Measurements from ENCODE around the gene LRRC34.

Gene LRRC34

DNA sequence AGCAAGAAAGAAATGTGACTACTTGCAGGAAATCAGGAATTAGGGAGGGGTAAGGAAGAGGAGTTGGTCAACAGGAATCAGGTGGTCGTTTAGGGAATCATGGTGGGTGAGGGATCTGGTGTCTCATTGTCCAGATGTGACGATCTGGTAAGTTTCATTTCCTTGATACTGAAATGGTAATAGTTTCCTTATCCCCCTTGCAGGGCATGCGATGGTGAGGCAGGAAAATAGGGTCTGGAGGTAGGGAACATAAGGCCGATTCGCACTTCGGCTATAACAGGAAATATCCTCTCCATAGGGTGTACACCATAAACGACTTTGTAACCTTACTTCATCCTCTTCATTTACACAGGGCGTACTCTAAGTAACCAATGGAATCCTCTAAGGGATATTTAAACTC is 574 bp upstream of the LRRC34 start:
- no peak for DNase-seq

DNA sequence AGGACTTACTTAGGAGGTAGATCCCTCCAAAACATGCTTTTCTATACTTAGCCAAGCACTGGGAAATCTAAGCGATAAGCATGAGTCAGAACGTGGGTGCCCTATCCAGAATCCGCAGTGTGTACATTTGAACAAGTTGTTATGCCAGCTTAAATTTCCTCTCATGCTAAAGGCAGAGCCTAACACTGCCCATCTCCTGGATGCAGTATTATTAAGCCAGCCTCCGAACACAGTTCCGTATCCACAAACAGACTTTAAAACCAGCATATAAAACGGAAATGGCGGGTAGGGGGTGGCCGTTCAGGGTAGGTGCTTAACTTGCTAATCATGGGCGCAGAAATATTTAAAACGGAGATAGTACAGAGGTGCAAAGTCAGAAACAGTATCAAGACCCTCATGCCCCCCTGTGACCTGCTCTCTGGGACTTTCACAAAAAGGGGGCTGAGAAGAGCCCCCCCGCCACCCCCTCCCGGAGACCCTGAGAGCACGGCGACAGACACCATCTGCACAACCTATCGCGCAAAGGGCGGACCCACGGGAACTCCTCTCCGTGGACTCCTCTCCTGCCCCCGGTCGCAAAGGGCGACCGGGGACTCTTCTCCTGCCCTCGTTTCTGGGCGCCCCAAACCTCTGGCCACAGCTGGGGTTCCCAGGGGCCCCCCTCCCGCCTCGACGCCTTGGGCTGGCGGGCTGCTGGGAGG is 923 bp downstream of the LRRC34 start:
- DNase-seq, result peak; percentile 60

DNA sequence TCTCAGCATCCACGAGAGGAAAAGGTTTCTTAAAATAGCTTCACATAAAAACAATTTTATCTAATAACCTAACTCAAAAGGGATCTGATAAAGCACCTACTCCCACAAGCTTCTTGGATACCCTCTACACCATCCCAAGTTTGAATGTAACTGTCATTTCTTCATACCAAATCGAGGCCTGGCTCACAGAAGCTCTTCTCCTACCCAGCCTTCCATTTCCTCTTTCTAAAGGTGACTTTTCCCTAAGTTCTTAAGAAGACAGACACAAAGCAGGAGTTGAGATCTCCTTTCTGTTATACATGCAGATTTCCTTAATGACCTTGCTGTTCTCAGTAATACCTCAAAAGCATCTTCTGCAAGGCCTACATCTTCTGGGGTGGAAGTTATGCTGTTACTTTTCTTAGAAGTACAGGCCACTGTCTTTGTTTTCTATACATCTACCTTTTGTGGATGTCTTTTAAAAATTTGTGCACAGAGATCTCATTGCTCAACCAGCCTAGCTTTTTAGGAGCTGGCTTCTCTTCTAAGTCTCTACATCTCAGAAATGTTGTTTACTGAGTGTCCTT is 3.4 kb downstream of the LRRC34 start:
- no peak for DNase-seq

DNA sequence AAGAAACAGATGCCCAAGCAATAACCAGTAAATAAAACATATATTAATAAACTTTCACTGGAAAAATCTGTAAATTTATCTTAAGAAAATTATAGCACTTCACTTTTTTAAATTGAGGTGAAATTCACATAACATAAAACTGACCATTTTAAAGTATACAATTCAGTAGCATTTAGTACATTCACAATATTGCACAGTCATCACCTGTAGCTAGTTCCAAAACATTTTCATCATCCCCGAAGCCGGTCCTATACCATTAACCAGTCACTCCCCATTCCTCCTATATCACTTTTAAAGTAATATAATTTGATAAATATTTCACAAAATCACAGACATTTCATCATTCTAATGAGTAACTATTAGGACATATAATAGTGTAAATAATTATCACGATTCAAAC is 8.0 kb downstream of the LRRC34 start:
- no peak for DNase-seq

DNA sequence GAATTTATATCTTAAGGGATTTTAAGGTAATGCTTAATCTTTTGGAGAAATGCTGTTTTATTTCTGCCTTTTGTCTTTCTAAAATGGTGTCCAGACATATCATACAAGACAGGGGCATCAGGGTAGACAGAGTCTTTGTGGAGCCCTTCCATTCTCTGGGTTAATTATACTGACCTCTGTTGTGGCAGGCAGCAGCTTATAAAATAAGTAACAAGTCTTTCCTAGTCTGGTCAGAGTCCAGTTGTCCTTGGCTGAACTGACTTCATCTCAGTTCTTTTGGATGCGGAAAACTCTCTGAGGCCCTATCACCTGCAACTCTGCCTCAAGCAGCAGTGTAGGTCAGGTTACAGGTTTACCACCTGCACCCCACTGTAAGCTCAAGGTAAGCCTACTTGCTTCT is 20.3 kb downstream of the LRRC34 start:
- DNase-seq, result no peak

DNA sequence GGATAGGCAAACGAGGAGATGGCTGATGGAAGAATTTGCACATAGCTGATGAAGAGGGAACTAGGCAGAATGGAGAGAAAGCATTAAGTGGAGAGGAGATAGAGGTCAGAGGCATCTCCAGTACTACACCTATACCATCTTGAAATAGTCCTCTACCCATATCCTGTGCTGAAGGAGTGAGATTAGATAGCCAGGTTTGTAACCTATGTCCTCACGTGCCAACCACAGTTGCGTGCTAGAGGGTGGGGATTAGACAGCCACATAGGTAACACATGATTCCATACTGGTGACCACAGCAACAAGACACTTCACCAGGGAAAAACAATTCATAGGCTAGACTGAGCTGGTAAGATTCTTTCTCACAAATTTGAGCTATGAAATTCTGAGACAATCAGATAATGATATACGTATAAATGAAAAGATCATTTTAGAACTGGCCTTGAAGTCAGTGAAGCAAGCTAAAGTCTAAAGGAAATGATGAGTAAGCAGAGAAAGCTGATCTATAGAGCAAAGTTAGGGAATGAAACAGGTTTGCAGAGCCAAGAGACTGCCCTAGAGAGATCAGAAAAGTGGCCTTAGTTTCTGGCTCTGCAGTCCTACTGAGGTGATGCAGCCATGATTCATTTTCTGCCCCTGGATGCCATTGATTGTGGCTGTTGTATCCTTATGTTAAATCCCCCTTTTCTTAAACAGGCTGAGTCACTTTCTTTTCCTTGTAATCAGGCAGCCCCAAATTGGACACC is 21.8 kb downstream of the LRRC34 start:
- no peak for DNase-seq

DNA sequence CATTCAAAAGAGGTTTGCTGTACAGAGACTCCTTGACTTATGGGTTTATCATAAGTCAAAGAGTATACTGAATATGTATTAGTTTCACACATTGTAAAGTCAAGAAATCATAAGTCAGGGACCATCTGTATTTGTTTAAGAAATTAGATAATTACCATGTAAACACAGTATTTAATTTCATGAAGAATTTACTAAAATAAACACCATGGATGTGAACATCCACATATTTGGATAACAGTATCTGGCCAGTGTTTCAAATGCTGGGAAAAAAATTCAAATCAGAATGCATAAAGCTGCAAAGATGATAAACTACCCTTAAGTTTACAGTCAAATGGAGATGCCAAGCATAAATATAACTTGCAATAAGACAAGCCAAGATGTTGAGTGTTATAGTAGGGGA is 22.5 kb downstream of the LRRC34 start:
- DNase-seq, result no peak

DNA sequence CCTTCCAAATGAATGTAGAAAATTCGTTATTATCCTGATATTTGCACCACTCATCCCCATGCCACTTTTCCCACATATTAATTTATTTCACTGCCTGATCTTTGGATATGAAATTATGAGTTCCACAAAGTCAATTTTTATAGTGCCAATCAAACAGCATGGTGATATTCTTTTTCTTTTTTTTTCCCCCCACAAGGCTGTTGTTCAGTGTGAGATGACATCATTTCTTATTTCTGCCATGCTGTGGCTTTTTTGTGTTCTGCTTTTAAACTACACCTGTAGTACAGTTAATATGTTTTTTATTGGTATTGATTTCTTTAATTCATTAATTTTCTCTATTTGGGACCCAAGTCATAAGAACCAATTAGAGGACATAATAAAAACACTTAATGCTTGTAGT is 24.9 kb downstream of the LRRC34 start:
- no peak for DNase-seq

DNA sequence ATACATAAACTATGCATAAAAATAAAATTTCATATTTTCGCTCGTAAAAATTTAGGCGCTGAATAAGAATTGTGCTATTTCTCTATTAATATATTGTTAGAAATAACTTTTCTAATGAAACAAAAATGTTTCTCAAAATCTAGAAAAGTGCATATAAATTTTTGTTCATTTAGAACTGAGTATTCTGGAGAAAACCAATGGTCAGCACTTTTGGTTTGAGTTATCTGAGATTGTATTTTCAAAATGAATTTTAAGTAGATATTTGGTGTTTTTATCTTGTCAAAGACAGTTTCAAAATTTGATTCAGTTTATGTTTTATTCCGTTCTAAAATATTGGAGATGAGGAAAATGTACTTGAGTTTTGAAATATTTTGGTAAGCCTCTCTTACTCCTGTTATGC is 25.6 kb downstream of the LRRC34 start:
- DNase-seq, result no peak

DNA sequence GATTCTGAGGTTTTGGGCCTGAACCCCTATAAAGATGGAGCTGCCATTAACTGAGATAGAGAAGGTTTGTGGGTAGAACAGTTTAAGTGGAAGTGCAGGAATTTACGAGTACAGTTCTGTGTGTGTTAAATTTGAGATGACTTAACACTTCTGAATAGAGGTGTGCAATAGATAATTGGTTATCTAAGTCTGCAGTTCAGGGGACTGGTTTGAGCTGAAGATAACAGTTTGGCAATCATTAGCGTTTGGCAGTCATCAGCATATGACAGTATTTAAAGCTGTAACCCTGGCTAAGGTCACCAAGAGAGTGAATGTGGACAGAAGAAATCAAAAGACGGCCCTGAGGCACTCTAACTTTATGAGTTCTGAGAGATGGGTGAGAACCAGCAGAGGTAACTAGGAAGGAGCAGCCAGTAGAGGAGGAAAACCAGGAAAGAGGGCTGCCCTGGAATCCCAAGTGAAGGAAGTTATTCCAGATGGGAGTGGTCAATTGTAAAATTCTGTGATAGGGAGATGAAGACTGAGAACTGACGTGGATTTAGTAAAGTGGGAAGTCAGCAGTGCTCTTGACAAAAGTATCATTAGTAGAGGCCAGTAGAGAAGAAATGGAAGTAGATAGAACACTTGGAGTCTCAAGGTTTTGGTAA is 31.4 kb downstream of the LRRC34 start:
- no peak for DNase-seq

DNA sequence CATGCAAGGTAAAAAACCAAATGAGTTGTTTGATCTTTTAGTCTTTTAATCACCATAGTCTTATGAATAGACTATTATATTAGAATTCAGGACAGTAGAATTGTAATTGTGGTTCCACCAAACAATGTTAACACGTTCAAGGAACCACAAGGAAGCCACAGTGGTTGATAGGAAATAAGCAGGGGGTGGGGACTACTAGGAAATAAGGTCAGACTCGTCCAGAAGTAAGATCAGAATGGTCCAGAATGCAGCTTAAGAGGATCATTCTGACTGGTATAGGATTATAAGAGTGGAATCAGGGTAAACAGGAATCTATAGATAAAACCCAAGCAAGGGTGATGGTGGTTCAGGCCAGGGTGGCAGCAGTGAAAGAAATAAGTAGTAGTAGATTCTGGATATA is 32.0 kb downstream of the LRRC34 start:
- no peak for DNase-seq

DNA sequence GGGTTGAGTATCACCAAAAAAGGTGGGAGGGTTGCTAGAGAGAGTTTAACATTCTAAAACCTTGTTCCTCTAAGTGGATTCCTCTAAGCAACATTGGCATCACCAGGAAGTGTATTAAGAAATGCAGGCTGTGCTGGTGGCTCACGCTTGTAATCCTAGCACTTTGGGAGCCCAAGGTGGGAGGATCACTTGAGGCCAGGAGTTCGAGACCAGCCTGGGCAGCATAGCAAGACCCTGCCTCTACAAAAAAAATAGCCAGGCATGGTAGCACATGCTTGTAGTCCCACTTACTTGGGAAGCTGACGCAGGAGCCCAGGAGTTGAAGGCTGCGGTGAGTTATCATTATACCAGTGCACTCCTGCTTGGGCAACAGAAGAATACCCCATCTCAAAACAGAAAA is 34.9 kb downstream of the LRRC34 start:
- DNase-seq, result no peak

DNA sequence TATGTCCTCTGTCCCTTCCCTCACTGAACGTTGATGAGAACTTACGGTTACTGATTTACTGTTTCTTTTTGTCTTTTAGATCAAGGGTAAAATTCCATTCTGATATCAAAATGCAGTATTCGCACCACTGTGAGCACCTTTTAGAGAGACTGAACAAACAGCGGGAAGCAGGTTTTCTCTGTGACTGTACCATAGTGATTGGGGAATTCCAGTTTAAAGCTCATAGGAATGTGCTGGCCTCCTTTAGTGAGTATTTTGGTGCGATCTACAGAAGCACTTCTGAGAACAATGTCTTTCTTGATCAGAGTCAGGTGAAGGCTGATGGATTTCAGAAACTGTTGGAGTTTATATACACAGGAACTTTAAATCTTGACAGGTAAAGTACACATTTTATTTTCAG is 38.5 kb downstream of the LRRC34 start:
- no peak for DNase-seq

DNA sequence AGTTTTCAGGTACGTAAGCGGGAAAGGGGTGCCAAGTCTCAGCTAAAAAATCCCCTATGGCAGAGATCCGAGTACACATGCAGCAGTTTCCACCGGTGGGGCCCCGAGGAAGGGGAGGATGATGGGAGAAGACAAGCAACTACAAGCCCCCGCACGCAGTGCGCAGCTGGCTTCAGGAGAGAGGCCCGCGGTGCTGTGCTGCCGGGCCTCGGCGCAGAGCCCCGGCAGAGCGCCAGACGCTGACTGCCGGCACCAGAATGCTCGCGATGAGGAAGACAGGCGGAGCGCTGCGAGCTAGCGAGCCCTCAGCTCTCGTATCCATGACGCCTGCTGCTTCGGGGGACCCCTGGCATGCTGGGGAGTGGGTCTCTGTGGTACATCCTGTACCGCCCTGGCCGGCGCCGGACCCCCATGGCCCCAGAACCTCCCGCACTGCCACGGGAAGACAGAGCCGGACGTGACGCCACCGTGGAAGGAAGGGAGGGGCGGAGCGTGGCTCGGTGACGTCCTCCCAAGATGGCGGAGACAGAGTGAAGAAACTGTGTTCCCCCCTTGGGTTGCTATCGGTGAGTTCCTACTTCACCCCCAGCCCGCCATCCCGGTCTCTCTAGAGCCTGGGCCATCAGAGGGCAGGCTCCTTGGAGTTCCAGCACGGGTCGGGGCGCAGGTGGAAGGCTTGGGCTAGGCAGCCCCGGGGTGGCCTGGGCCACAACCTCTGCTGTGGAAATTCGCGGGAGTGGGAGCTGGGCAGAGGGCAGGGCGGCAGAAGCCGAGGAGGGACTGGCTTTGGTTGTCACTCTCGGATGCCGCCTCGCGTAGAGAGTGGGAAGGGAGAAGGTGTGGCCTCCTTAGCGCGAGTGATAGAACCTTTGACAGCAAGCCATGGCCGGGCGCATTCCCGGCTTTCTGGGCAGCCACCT is 39.5 kb downstream of the LRRC34 start, which contains the start of gene MYNN:
Gene MYNN, plus strand, starts transcription at position 500 of the 920 bp plus-strand sequence. CDS start 900 bp downstream, outside the sequence.
- DNase-seq, result peak; percentile 98

DNA sequence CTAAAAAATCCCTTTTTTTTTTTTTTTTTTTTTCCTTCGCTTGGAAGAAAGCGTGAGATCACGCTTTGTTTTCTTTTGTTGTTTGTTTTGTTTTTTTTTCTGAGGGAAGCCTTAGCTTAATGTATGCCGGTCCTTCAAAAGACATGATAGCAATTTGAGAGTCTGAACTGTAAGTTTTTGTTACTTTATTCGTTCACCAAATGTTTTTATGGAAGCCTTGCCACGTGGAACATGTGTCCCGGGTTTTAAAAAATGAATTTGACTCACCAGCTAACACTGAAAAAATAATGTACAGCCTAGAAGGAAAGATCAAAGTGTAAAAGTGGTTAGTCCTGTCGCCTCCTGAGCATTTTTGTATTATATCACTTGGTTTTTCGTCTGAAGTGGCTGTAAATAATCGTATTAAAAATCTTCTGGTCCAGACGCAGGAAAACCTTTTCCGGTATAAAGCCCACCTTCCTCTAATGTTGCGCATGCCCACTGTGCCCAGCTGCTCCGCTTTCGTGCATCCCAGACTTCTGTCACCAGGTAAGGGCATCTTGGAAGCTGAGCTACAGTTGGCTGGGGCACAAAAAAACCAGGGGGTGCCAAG is 40.3 kb downstream of the LRRC34 start:
- peak; percentile 97 for DNase-seq

DNA sequence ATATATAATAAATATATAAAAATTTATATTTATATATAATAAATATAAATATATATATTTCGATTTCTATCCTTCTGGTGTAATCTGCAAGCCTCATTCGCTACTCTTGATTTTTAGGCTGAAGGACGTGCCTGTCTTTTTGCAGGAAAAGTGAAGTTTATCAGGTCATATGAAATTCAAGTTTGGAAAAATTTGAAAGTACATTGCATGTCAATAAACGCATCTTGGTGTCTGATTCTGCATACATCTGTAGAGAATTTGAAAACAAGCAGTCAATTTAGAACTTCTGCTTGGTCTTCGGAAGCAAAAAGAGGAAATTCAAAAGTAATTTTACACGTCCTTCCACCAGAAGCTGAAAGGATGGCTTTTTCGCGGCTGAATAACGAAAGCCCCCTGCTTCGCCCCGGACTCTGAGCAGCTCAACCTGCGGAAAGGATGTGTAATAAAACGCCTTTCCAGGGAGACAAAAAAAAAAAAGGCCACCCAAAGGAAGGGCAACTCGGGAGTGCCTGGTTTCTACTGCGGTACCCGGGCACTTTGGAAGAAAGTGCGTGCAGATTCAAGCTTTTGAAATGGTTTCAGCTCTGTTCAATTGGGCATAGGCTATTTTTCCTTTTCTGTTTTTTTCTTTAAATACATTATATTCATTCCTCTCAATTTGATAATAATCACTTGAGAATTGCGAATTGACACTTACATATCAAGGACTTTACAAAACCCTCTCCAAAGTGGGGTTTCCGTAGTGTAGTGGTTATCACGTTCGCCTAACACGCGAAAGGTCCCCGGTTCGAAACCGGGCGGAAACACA is 41.0 kb downstream of the LRRC34 start:
- peak; percentile 97 for DNase-seq

DNA sequence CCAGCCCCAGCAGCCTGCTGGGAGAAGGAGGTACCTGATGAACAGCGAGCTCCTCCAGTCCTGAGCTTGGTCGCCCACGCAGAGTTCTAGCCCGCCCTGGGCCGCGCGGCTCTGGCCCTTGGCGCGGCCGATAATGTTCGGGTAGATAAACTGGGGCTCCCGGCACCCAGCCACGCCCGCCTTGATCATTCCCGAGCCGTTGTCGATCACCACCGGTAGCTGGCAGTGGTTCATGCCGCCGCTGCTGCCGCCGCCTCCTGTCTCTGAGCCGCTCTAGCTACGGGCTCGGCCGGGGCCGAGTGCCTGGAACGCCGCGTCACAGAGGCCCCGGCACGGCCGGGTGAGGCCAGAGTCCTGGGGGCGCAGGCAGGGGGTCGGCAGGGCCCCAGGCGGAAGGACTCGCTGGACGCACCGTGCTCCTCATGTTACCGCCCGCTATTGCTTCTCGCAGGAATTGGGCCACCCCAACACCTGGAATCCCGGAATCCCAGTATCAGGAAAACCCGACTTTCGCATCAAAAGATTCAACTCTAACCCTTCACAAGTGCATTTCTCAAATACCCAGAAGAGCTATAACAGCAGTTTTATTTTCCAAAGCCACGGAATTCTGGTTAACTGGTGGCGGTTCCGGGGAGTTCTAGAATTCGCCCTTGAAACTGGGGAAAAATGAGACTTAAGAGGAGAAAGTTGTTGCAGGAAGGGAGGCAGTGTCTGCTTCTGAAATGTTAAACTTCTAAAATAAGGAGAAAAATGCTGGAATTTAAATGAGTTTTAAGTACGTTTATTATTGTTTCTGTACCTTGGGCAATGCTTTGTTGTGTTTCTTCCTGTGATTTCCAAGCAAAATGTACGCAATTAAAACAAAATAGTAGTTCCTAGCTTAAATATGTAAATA is 43.2 kb downstream of the LRRC34 start, which contains the start of gene ACTRT3:
Gene ACTRT3, minus strand, starts transcription at position 275 of the 895 bp plus-strand sequence. Its CDS starts 41 bp downstream, at position 234.
- no peak for DNase-seq

DNA sequence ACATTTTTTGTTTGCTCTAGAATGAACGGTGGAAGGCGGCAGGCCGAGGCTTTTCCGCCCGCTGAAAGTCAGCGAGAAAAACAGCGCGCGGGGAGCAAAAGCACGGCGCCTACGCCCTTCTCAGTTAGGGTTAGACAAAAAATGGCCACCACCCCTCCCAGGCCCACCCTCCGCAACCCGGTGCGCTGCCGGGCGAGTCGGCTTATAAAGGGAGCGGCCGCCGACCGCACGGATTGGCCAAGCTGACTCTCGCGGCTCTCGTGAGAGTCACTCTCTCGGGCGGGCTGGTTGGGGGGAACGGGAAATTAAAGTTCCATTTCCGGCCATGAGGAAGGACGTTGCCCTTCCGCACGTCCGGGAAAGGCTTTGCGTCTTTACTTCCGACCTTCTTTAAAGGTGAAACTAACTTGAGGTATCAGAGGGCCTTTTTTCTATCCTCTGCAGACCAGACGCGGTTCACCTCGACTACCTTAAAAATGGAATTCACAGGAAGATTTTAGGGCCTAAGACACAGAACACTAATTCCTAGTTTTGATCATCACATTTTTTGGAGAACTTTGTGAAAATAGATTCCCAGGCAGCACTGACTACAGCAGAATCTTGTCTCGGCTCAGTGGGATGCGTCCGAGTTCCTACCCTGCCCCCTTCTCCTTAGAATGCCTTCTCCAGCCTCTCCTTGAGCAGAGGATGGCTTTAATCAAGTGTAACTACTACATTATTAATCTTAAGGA is 47.7 kb downstream of the LRRC34 start, which contains the start of gene TERC:
Gene TERC, minus strand, starts transcription at position 179 of the 731 bp plus-strand sequence.
- DNase-seq, result peak; percentile 99

DNA sequence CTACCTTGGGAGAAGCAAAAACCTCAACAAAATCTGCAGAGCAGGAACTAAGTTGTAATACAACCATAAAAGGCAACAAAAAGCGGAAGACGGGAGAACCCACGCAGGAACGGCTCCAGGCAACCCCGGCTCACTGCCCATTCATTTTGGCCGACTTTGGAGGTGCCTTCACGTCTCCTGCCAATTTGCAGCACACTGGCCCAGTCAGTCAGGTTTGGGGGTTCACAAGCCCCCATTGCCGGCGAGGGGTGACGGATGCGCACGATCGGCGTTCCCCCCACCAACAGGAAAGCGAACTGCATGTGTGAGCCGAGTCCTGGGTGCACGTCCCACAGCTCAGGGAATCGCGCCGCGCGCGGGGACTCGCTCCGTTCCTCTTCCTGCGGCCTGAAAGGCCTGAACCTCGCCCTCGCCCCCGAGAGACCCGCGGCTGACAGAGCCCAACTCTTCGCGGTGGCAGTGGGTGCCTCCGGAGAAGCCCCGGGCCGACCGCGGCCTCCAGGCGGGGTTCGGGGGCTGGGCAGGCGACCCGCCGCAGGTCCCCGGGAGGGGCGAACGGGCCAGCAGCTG is 48.3 kb downstream of the LRRC34 start:
- peak; percentile 62 for DNase-seq

Data from NCI-H1105 (cell line).